HG02571 (cell line): Measurements from ENCODE around the gene MIEF1.
"Not testable (repeated sequence)": the region's sequence is repeated elsewhere in the genome, so short reads cannot be mapped to it uniquely, and the experiment has no call there.

Experiments
- ATAC-seq: cut with Tn5 transposase; IDR thresholded peaks from one replicate; pipeline ENCODE4 v1.9.1; 2021; ENCODE audit warnings: mild to moderate bottlenecking, moderate library complexity; ENCODE audit not compliant: unreplicated experiment

Gene MIEF1

DNA sequence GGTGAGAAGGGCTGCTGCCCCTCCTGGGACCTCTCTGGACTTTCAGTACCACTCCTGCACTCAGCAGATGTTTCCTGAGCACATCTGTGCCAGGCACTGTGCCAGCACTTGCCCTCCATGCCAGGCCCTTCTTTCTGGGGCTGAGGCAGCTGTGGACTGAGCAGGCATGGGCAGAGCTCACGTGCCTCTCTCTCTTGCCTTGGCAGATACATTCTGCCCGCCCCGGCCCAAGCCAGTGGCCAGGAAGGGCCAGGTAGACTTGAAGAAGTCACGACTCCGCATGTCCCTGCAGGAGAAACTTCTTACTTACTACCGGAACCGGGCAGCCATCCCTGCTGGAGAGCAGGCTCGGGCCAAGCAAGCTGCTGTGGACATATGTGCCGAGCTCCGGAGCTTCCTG, 9.9 kb downstream of the MIEF1 start:
- ATAC-seq, result no peak

GRCh38 chr22:39513791-39514190, 11.7 kb downstream of the MIEF1 start:
- ATAC-seq, result no peak

- ATAC-seq, result no peak
Measured at GRCh38 chr22:39514373-39514973, 12.4 kb downstream of the MIEF1 start.

- ATAC-seq, result no peak
Measured at GRCh38 chr22:39515266-39516050, 13.4 kb downstream of the MIEF1 start.

DNA sequence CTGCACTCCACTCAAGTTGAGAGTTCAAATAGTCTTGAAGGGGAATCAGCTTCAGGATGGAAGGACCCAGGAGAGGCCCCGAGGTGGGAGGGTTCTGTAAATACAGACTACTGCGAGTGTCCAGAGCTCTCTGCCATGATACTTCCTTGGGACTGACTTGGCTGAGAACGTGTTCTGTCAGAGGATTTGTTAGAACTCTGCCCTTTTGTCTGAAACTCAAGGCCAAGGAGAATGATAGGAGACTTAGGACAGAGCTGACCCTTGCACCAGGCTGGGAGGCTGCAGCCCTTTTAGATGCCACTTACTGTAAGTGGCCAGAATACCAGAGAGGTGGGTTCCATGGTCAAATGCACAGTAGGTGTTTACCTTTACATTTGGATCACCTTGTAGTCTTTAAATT, 15.4 kb downstream of the MIEF1 start:
- ATAC-seq, result no peak

GRCh38 chr22:39518144-39518786, 16.2 kb downstream of the MIEF1 start:
- no peak for ATAC-seq

DNA sequence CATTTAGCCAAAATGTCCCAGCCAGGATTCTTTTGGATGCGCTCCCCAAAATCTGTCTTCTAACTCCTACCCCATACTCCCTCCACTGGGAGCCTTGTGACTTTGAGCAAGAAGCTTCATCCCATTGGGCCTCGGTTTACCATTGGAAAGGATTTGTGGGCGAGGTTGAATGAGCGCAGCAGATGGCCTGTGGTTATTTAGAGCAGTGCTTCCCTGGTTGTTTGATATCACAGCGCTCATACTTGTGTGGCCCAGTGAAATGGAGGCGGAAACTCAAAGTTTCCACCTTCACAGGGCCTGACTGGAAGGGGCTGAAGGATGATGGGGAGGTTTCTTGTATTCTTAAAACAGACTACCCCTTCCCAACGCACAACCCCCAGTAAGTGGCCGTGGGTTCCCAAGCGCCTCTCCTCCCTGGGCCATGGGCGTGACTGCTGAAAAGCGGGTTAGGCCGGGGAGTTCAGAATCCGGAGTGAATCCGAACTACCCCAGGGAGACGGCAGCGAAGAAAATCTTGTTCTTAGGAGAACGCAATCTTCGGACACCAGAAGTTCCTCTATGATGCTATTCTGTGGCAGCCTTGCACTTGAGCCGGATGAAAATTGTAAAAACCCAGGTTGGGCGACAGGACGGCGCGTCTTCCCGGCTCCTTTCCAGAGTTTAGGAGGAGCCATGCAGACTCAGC, 17.0 kb downstream of the MIEF1 start:
- no peak for ATAC-seq

DNA sequence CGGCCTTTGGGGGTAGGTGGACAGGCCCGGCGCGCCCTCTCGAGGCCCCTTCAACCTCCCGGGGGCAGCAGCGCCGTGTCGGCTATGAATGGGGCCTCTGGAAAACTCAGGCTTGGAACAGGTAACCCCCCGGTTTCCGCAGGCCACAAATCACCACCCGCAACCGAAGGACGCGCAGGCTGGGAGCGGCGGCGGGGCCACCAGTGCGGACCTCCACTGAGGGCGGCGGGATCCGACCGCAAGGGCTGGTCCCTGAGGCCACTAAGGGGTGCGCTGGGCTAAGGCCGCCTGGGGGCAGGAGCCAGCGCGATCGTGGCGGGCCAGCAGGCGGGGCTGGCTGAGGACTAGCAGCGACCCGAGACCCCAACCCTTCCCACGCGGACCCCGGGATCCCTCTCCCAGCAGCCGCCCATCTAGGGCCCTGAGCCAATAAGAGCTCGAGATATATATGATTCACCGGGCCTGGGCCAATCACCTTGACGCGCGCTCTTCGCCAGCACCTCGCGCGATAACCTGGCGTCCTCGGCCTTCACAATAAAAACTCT, 17.7 kb downstream of the MIEF1 start:
- peak; percentile 79 for ATAC-seq

- ATAC-seq, result peak; percentile 42
Measured at GRCh38 chr22:39520226-39521105, 18.4 kb downstream of the MIEF1 start, which contains the start of gene ATF4. ATF4 (plus strand) TSS chr22:39520562; CDS start chr22:39521446, 884 bp downstream.

DNA sequence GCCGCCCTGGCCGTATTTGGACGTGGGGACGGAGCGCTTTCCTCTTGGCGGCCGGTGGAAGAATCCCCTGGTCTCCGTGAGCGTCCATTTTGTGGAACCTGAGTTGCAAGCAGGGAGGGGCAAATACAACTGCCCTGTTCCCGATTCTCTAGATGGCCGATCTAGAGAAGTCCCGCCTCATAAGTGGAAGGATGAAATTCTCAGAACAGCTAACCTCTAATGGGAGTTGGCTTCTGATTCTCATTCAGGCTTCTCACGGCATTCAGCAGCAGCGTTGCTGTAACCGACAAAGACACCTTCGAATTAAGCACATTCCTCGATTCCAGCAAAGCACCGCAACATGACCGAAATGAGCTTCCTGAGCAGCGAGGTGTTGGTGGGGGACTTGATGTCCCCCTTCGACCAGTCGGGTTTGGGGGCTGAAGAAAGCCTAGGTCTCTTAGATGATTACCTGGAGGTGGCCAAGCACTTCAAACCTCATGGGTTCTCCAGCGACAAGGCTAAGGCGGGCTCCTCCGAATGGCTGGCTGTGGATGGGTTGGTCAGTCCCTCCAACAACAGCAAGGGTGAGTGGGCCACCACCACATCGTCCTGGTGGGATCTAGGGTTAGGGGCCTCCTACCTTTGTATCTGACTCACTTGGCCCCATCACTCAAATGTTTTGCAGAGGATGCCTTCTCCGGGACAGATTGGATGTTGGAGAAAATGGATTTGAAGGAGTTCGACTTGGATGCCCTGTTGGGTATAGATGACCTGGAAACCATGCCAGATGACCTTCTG, 19.2 kb downstream of the MIEF1 start:
- ATAC-seq, result not testable (repeated sequence)

DNA sequence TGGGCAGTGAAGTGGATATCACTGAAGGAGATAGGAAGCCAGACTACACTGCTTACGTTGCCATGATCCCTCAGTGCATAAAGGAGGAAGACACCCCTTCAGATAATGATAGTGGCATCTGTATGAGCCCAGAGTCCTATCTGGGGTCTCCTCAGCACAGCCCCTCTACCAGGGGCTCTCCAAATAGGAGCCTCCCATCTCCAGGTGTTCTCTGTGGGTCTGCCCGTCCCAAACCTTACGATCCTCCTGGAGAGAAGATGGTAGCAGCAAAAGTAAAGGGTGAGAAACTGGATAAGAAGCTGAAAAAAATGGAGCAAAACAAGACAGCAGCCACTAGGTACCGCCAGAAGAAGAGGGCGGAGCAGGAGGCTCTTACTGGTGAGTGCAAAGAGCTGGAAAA, 20.0 kb downstream of the MIEF1 start:
- ATAC-seq, result not testable (repeated sequence)

DNA sequence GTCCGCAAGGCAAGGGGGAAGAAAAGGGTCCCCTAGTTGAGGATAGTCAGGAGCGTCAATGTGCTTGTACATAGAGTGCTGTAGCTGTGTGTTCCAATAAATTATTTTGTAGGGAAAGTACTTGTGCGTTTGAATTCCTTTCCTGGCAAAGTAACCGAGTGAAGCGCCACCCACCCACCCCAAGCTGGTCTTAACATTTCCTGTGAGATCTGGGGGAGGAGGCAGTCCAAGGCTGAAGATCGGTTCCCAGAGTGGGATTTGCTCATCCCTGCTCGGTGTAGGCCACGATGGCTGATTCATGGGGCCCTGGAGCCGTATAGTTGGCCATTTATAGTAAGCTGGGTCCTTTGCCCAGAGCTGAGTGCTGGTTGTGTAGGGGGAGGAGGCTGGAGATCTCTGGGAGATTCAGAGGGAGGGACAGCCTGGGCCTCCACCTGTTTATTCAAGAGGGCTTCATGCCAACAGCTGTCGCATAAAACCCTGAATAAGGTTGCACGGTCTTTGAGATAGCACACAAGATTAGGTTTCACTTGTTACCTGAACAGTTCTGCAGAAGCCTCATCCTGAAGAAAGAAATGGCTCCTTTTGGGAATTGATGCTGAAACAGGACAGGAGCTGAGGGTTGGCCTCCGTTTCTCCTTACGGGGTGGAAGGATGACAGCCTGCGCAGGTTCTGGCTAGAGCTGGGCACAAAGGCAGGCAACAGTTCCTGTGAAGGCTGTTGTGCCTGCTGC, 20.6 kb downstream of the MIEF1 start:
- ATAC-seq, result no peak

- no peak for ATAC-seq
Measured at GRCh38 chr22:39524089-39524752, 22.1 kb downstream of the MIEF1 start.

DNA sequence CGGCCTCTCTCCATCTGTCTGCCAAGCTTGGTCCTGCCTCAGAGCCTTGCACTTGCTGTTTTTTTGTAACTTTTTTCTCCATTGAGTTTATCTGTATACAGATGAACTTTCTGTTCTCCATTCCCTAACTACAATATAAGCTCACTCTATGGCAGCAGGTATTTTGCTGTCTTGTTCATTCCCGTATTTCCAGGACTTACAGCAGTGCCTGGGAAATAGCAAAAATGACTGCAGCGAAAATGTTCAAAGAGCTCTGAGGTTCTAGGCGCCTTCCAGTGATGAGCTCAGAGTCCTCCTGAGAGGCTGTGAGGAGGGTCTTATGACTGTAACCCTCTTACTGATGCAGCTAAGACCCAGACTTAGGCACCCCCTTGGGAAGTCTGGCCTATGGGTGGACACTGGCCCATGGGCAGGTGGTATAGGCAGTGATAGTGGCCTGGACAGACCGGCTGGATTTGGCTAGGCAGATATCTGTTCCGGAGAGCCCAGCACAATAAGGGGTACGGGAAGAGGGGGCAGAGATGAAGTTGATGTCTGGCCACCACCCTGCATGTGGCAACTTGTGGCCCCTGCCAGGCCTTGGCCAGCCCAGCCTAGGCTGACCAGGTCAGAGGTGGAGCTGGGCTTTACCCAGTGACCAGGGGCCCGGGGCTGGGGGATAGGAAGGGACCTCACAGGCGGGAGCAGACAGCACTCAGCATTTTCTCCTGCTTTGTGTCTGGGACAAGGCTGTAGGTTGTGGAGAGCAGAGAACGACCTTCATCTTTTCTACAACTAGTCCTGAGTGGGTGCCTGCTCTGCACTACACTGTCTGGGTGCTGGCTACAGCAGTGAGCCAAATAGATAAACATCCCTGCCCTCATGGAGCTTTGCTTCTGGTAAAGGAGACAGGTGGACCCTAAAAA, 22.9 kb downstream of the MIEF1 start:
- ATAC-seq, result no peak

DNA sequence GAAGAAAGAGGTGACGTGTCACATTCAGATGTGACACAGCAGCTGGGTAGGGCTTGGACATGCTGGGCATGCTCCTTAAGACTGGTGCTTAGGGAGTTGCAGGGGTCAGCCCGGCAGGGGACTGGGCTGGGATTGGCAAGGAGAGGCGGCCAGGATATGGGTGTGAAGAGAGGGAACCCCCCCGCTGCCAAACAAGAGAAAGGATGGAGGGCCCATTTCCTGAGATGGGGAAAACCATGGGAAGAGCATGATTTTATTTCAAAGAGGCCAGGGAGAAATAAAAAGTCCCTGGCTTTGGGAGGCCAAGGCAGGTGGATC, 23.5 kb downstream of the MIEF1 start:
- ATAC-seq, result no peak

- ATAC-seq, result no peak
Measured at GRCh38 chr22:39526736-39527171, 24.7 kb downstream of the MIEF1 start.

DNA sequence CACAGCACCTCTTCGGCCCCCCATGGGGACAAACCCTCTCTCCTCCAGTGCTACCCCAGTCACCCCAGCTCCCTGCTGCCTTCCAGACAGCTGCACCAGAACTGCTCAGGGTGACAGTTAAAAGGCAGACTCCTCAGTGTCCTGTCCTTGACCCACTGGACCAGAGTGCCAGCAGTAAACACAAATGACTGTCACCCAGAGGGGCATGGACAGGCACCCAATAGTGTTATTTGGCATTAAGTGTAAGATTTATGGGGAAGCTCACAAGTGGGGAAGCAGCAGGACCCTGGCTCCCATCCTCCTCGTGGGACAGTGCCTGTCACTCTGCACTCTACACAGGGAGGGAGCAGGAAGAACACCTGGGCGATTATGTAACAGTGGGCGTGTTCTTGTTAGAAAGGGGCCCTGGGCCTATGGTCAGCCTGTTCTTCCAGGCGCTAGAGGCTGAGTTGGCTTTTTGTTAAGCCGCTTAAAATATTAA, 25.4 kb downstream of the MIEF1 start:
- ATAC-seq, result no peak
